ENCODE results near the gene CCR6.

DNA sequence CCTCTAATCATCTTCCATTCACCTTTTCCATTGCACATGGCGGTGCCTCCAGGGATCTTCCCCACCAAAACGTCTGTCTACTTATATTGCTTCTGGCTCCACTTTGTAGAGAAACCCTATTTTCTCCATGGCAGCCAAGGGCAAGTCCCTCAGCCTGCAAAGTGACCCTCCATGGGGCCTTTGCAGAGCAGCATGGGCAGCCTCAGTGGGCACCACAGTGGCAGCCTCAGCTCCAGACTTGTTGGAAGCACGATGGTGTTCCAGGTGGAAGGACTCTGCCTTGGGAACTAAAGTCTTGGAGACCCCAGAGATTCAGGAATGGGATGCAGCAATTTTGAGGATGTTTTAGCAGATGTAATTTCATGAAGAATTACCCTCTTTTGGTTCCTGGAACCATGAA is 18.5 kb upstream of the CCR6 start:
- TF ChIP-seq, protein P1, sequence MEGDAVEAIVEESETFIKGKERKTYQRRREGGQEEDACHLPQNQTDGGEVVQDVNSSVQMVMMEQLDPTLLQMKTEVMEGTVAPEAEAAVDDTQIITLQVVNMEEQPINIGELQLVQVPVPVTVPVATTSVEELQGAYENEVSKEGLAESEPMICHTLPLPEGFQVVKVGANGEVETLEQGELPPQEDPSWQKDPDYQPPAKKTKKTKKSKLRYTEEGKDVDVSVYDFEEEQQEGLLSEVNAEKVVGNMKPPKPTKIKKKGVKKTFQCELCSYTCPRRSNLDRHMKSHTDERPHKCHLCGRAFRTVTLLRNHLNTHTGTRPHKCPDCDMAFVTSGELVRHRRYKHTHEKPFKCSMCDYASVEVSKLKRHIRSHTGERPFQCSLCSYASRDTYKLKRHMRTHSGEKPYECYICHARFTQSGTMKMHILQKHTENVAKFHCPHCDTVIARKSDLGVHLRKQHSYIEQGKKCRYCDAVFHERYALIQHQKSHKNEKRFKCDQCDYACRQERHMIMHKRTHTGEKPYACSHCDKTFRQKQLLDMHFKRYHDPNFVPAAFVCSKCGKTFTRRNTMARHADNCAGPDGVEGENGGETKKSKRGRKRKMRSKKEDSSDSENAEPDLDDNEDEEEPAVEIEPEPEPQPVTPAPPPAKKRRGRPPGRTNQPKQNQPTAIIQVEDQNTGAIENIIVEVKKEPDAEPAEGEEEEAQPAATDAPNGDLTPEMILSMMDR (IDR thresholded peaks at IDR 0.05; ENCODE audit: low read depth, low read length) = no peak
- no peak for TF ChIP-seq EZH2phosphoT487 (IDR thresholded peaks at IDR 0.05; ENCODE audit: low read depth)
